Karpas-422 (cell line): Measurements from ENCODE around the gene ANKRD13B. TPM values are rescaled to one million over a fixed set of nuclear protein-coding genes. Genes with fewer than 3 reads are reported as not detected.
"Not testable (repeated sequence)": the region's sequence is repeated elsewhere in the genome, so short reads cannot be mapped to it uniquely, and the experiment has no call there.

Source experiments
- DNase-seq: peaks from one replicate; pipeline ENCODE4 v3.0.0-alpha.2; 2015
- H2AFZ ChIP-seq: fragments of 200-600 bp; sonication (generic); 2 replicates; pipeline ENCODE4 v1.6.1; 2014; ENCODE audit warnings: antibody characterized with exemption, low read length, mixed read lengths
- H3K27ac ChIP-seq: fragments of 200-600 bp; sonication (generic); 2 replicates; pipeline ENCODE4 v1.5.1; 2014; ENCODE audit warnings: mild to moderate bottlenecking, low read length, moderate library complexity
- H3K27me3 ChIP-seq: fragments of 200-600 bp; sonication (generic); 2 replicates; pipeline ENCODE4 v1.6.1; 2014; ENCODE audit warnings: low read length, mixed read lengths
- H3K36me3 ChIP-seq: fragments of 200-600 bp; sonication (generic); 2 replicates; pipeline ENCODE4 v1.6.1; 2014; ENCODE audit warnings: low read length, mixed read lengths; ENCODE audit not compliant: insufficient read depth
- H3K4me1 ChIP-seq: fragments of 200-600 bp; sonication (generic); 2 replicates; pipeline ENCODE4 v1.6.1; 2014; ENCODE audit warnings: mild to moderate bottlenecking, low read length, mixed read lengths
- H3K4me2 ChIP-seq: fragments of 200-600 bp; sonication (generic); 2 replicates; pipeline ENCODE4 v1.6.1; 2014; ENCODE audit warnings: low read length, low read depth, mild to moderate bottlenecking; ENCODE audit not compliant: poor library complexity, severe bottlenecking
- H3K4me3 ChIP-seq: fragments of 200-600 bp; sonication (generic); 2 replicates; pipeline ENCODE4 v1.5.1; 2014; ENCODE audit warnings: mild to moderate bottlenecking, antibody characterized with exemption, low read length, mixed read lengths
- H3K79me2 ChIP-seq: fragments of 200-600 bp; sonication (generic); 2 replicates; pipeline ENCODE4 v1.6.1; 2014; ENCODE audit warnings: mild to moderate bottlenecking, low read length, mixed read lengths
- H3K9ac ChIP-seq: fragments of 200-600 bp; sonication (generic); 2 replicates; pipeline ENCODE4 v1.6.0; 2014; ENCODE audit warnings: low read length
- H3K9me2 ChIP-seq: fragments of 200-600 bp; sonication (generic), shearing (Covaris generic); replicated peaks from 2 replicates; pipeline ENCODE4 v1.6.0; 2014; ENCODE audit warnings: mild to moderate bottlenecking, low read length, moderate library complexity; ENCODE audit not compliant: insufficient read depth
- H3K9me3 ChIP-seq: fragments of 300-700, 200-600 bp; sonication (generic); 2 replicates; pipeline ENCODE4 v1.6.1; 2014; ENCODE audit warnings: low read length, mixed read lengths
- H4K20me1 ChIP-seq: fragments of 200-600 bp; sonication (generic); 2 replicates; pipeline ENCODE4 v1.6.1; 2014; ENCODE audit warnings: mild to moderate bottlenecking, antibody characterized with exemption, low read length, low read depth; ENCODE audit not compliant: insufficient read depth
- total RNA-seq: library from RNA; depleted of rRNA; stranded (reverse); fragments of >200 nt; shearing (Covaris generic); gene quantifications from 2 replicates; pipeline ENCODE4 v1.2.3, GENCODE V29; 2014; ENCODE audit warnings: low replicate concordance

ANKRD13B gene
- total RNA-seq, 1 experiment from 2014 or later: 3.5 TPM

GRCh38 chr17:29557739-29558116 is 35.2 kb upstream of the ANKRD13B start:
- Histone ChIP-seq H3K4me3 (no peak overlapping the region), H3K27ac (no peak overlapping the region; the same call in 1 of the 2 replicates), H3K4me2 (no peak overlapping the region), H3K36me3 (peaks cover 12% of the 10 kb centered on the region; the same call in 1 of the 2 replicates), H3K27me3 (no peaks in the 10 kb centered on the region), H3K9me3 (no peaks in the 10 kb centered on the region), H3K4me1 (peaks cover 16% of the 10 kb centered on the region), H3K9ac (no peak overlapping the region), H4K20me1 (no peaks in the 10 kb centered on the region), H2AFZ (no peak overlapping the region), H3K9me2 (no peaks in the 10 kb centered on the region), H3K79me2 (peaks cover 7% of the 10 kb centered on the region; the same call in 1 of the 2 replicates)
- no peak for DNase-seq

GRCh38 chr17:29558139-29558538 is 34.8 kb upstream of the ANKRD13B start:
- not testable (repeated sequence) for H3K27me3 ChIP-seq, H3K27ac ChIP-seq, H3K9ac ChIP-seq, H3K4me3 ChIP-seq, H3K4me2 ChIP-seq, H4K20me1 ChIP-seq, H3K9me2 ChIP-seq, H2AFZ ChIP-seq, DNase-seq, H3K79me2 ChIP-seq, H3K9me3 ChIP-seq
- Histone ChIP-seq H3K36me3 (peaks cover 12% of the 10 kb centered on the region; the same call in 1 of the 2 replicates), H3K4me1 (peaks cover 16% of the 10 kb centered on the region)

GRCh38 chr17:29559640-29560039 is 33.3 kb upstream of the ANKRD13B start:
- no peaks in the 10 kb centered on the region for H3K9me3 ChIP-seq
- no peak overlapping the region for H3K9ac ChIP-seq
- H3K4me1 ChIP-seq: peaks cover 25% of the 10 kb centered on the region
- H3K79me2 ChIP-seq: peaks cover 18% of the 10 kb centered on the region
- no peaks in the 10 kb centered on the region for H3K27me3 ChIP-seq
- no peak overlapping the region for H3K4me3 ChIP-seq
- no peaks in the 10 kb centered on the region for H3K9me2 ChIP-seq
- no peak overlapping the region for H2AFZ ChIP-seq
- H3K4me2 ChIP-seq: no peak overlapping the region
- H3K27ac ChIP-seq: peak overlapping the region; percentile 55
- peaks cover 16% of the 10 kb centered on the region; the same call in 1 of the 2 replicates for H3K36me3 ChIP-seq
- peaks cover 9% of the 10 kb centered on the region; the same call in 1 of the 2 replicates for H4K20me1 ChIP-seq
- DNase-seq: no peak

GRCh38 chr17:29560316-29560715 is 32.6 kb upstream of the ANKRD13B start:
- Histone ChIP-seq H3K9me3 (no peaks in the 10 kb centered on the region), H3K27ac (peak overlapping the region; percentile 55), H3K9me2 (no peaks in the 10 kb centered on the region), H3K4me2 (no peak overlapping the region), H2AFZ (no peak overlapping the region), H3K36me3 (peaks cover 16% of the 10 kb centered on the region; the same call in 1 of the 2 replicates), H3K9ac (no peak overlapping the region), H3K4me1 (peaks cover 31% of the 10 kb centered on the region), H3K4me3 (no peak overlapping the region), H3K27me3 (no peaks in the 10 kb centered on the region), H4K20me1 (peaks cover 10% of the 10 kb centered on the region; the same call in 1 of the 2 replicates), H3K79me2 (peaks cover 23% of the 10 kb centered on the region)
- DNase-seq: no peak

GRCh38 chr17:29561554-29562517 is 31.1 kb upstream of the ANKRD13B start:
- Histone ChIP-seq H3K4me1 (peaks cover 37% of the 10 kb centered on the region), H3K79me2 (peaks cover 29% of the 10 kb centered on the region), H3K4me2 (no peak overlapping the region), H3K27me3 (no peaks in the 10 kb centered on the region), H3K9me3 (no peaks in the 10 kb centered on the region), H2AFZ (no peak overlapping the region), H3K36me3 (peaks cover 16% of the 10 kb centered on the region; the same call in 1 of the 2 replicates), H3K4me3 (no peak overlapping the region), H3K9ac (no peak overlapping the region), H3K9me2 (no peaks in the 10 kb centered on the region), H3K27ac (0 out of 2 replicates have a peak overlapping the region, but pooled peaks have one; percentile 4), H4K20me1 (peaks cover 10% of the 10 kb centered on the region; the same call in 1 of the 2 replicates)
- DNase-seq: no peak

GRCh38 chr17:29562615-29563014 is 30.3 kb upstream of the ANKRD13B start:
- H3K9me2 ChIP-seq: no peaks in the 10 kb centered on the region
- no peak overlapping the region for H3K4me3 ChIP-seq
- H3K9ac ChIP-seq: no peak overlapping the region
- H3K27ac ChIP-seq: no peak overlapping the region
- H3K79me2 ChIP-seq: peaks cover 29% of the 10 kb centered on the region
- peaks cover 16% of the 10 kb centered on the region; the same call in 1 of the 2 replicates for H3K36me3 ChIP-seq
- no peak overlapping the region for H2AFZ ChIP-seq
- H3K4me2 ChIP-seq: no peak overlapping the region
- no peaks in the 10 kb centered on the region for H3K9me3 ChIP-seq
- peaks cover 37% of the 10 kb centered on the region for H3K4me1 ChIP-seq
- DNase-seq: no peak
- peaks cover 10% of the 10 kb centered on the region; the same call in 1 of the 2 replicates for H4K20me1 ChIP-seq
- H3K27me3 ChIP-seq: no peaks in the 10 kb centered on the region

- H3K4me2 ChIP-seq: peak overlapping the region; percentile 87
- H3K27ac ChIP-seq: no peak overlapping the region
- H3K4me1 ChIP-seq: peaks cover 37% of the 10 kb centered on the region
These were observed 29.1 kb upstream of the ANKRD13B start for GRCh38 chr17:29563816-29564215.

More at GRCh38 chr17:29563816-29564215, 29.1 kb upstream of the ANKRD13B start:
- H3K9me3 ChIP-seq: no peaks in the 10 kb centered on the region
- no peaks in the 10 kb centered on the region for H3K27me3 ChIP-seq
- no peak overlapping the region for H3K9ac ChIP-seq
- peaks cover 30% of the 10 kb centered on the region for H3K79me2 ChIP-seq
- DNase-seq: peak; percentile 72
- H3K36me3 ChIP-seq: peaks cover 16% of the 10 kb centered on the region; the same call in 1 of the 2 replicates
- no peak overlapping the region for H2AFZ ChIP-seq
- H3K9me2 ChIP-seq: no peaks in the 10 kb centered on the region
- peaks cover 10% of the 10 kb centered on the region; the same call in 1 of the 2 replicates for H4K20me1 ChIP-seq
- H3K4me3 ChIP-seq: no peak overlapping the region
